Aorta (tissue), 5 donors: Measurements from ENCODE around the gene PEAK1. TPM values are rescaled to one million over a fixed set of nuclear protein-coding genes. Genes with fewer than 3 reads are reported as not detected.

Experiments
- ATAC-seq: fragments of 200-7000 bp; cut with Tn5 transposase; one replicate; pipeline ENCODE4 v1.9.1; 2022; ENCODE audit warnings: moderate library complexity; ENCODE audit not compliant: low FRiP score
- DNase-seq, 2 donors: peaks; one replicate each; pipeline ENCODE4 v3.0.0-alpha.2; 2020
- H3K27ac ChIP-seq, 2 donors: one replicate each; pipeline ENCODE4 v1.5.1; 2013; ENCODE audit warnings: low read length in 2 of 2, mild to moderate bottlenecking in 2 of 2, moderate library complexity in 2 of 2, control low read depth in 1 of 2, inconsistent platforms in 1 of 2, low read depth in 1 of 2
- H3K27me3 ChIP-seq, 2 donors: one replicate each; pipeline ENCODE4 v1.6.1; 2013; ENCODE audit warnings: control low read depth in 1 of 2, low read length in 1 of 2, mild to moderate bottlenecking in 1 of 2, moderate library complexity in 1 of 2; ENCODE audit not compliant: insufficient read depth in 2 of 2, control insufficient read depth in 1 of 2
- H3K36me3 ChIP-seq, 2 donors: one replicate each; pipeline ENCODE4 v1.6.1; 2013; ENCODE audit warnings: control low read depth in 1 of 2, low read length in 1 of 2, mild to moderate bottlenecking in 1 of 2; ENCODE audit not compliant: insufficient read depth in 2 of 2, control insufficient read depth in 1 of 2
- H3K4me1 ChIP-seq, 2 donors: one replicate each; pipeline ENCODE4 v1.6.1; 2013; ENCODE audit warnings: low read length in 2 of 2, control low read depth in 1 of 2, mild to moderate bottlenecking in 1 of 2, moderate library complexity in 1 of 2; ENCODE audit not compliant: insufficient read depth in 2 of 2, control insufficient read depth in 1 of 2
- H3K4me3 ChIP-seq, 2 donors: one replicate each; pipeline ENCODE4 v1.5.1; 2013; ENCODE audit warnings: low read length in 2 of 2, control low read depth in 1 of 2, mild to moderate bottlenecking in 1 of 2
- H3K9me3 ChIP-seq: one replicate; pipeline ENCODE4 v1.6.1; 2013; ENCODE audit warnings: mild to moderate bottlenecking, low read length; ENCODE audit not compliant: control insufficient read depth
- WGBS, 2 donors: extraction: QIAGEN DNeasy Blood & Tissue Kit; methylation state at CpG; one replicate each; pipeline ENCODE4 v1.1.7; 2013; 5-methylcytosine and 5-hydroxymethylcytosine counted together
- intact Hi-C, 2 donors: fragments of 100-400 bp; cut with DNase I; formaldehyde crosslinking; loops; one replicate each; pipeline versions ENCODE4 v1.14.2 to v1.15.0; 2022
- polyA plus RNA-seq, 2 donors: library from polyadenylated mRNA; stranded (reverse); fragments of 200-250 nt; gene quantifications; one replicate each; pipeline ENCODE4 v1.2.3, GENCODE V29; 2013
- total RNA-seq, 2 donors: library from RNA; stranded (reverse); fragmentation: NEBNext Ultra II Directional; extraction: Animal tissue kit (Norgen Biotek cat#: 25700); gene quantifications; one replicate each; pipeline ENCODE4 v1.2.1, GENCODE V29; 2021
- donor health status: healthy with polysubstance abuse.
- donor health status: Bipolar disorder and iron deficiency.
- donor health status: DM: no; HTN: no; CAD: no.
- donor health status: DM: no; HTN: no; CAD: no.
- donor health status: DM: yes; HTN: yes; CAD: no.

The PEAK1 gene
- total and polyA plus RNA-seq, 4 donors, result 8.0 to 105 (median 53.4) TPM

DNA sequence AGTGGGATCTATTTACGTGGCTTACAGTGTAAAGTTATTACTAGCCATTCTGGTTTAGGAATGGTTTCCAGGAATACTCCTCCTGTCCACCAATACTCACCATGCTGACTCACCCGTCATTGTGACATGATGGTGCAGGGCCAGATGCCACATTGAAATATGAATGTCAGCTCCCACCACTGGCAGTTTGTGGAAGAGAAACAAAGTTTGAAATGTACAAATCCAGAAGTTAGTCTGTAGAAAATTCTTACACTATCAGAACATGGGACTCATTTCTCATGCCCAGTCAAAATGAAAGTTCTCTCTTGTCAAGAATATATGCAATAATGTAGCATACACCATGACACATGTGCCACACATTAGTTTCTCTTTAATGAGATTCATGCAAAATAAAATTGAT, 334.6 kb downstream of the PEAK1 start:
- Histone ChIP-seq H3K27ac (no peak overlapping the region), H3K27me3 (no peaks in the 10 kb centered on the region), H3K4me3 (no peak overlapping the region), H3K4me1 (no peaks in the 10 kb centered on the region), H3K9me3 (no peaks in the 10 kb centered on the region), H3K36me3 (no peaks in the 10 kb centered on the region)
- WGBS, 2 donors, result 3 to 4% methylated on average over 2 of the region's 2 CpGs
- DNase-seq, result peak in 1 of 2 donors; percentile 64
- intact Hi-C loops, result loop anchor here in 1 of 2 donors (10.0 kb wide), 1 partner anchor 60 kb away; no protein-coding TSS in a partner anchor
- ATAC-seq, result no peak

GRCh38 chr15:77084436-77084835, 335.5 kb downstream of the PEAK1 start:
- Histone ChIP-seq H3K36me3 (no peaks in the 10 kb centered on the region), H3K4me3 (no peak overlapping the region), H3K27me3 (no peaks in the 10 kb centered on the region), H3K4me1 (no peaks in the 10 kb centered on the region), H3K27ac (peak overlapping the region in 1 of 2 donors; percentile 70), H3K9me3 (no peaks in the 10 kb centered on the region)
- intact Hi-C loops, result loop anchor here in 1 of 2 donors (10.0 kb wide), 1 partner anchor 60 kb away; no protein-coding TSS in a partner anchor
- 91% methylated on average over 8 of the region's 8 CpGs for WGBS, 2 donors
- ATAC-seq (no peak), DNase-seq (no peak)

GRCh38 chr15:77083381-77084160, 336.3 kb downstream of the PEAK1 start:
- ATAC-seq (peak; percentile 91), DNase-seq (peak; percentile 91)
- Histone ChIP-seq H3K36me3 (no peaks in the 10 kb centered on the region), H3K27ac (peak overlapping the region in 1 of 2 donors; percentile 4), H3K27me3 (no peaks in the 10 kb centered on the region), H3K4me3 (no peak overlapping the region), H3K4me1 (no peaks in the 10 kb centered on the region), H3K9me3 (no peaks in the 10 kb centered on the region)
- WGBS, 2 donors, result 9 to 12% methylated on average over 21 of the region's 21 CpGs
- intact Hi-C loops, result loop anchor here in 1 of 2 donors (10.0 kb wide), 1 partner anchor 61 kb away; no protein-coding TSS in a partner anchor

GRCh38 chr15:77081971-77082370, 337.9 kb downstream of the PEAK1 start:
- Histone ChIP-seq H3K4me3 (no peak overlapping the region), H3K9me3 (no peaks in the 10 kb centered on the region), H3K27ac (no peak overlapping the region), H3K36me3 (no peaks in the 10 kb centered on the region), H3K27me3 (no peaks in the 10 kb centered on the region), H3K4me1 (no peaks in the 10 kb centered on the region)
- intact Hi-C loops, result loop anchor here in 1 of 2 donors (10.0 kb wide), 1 partner anchor 63 kb away; no protein-coding TSS in a partner anchor
- DNase-seq, result no peak
- ATAC-seq, result no peak
- WGBS, 2 donors, result 77% methylated on average over 5 of the region's 5 CpGs

DNA sequence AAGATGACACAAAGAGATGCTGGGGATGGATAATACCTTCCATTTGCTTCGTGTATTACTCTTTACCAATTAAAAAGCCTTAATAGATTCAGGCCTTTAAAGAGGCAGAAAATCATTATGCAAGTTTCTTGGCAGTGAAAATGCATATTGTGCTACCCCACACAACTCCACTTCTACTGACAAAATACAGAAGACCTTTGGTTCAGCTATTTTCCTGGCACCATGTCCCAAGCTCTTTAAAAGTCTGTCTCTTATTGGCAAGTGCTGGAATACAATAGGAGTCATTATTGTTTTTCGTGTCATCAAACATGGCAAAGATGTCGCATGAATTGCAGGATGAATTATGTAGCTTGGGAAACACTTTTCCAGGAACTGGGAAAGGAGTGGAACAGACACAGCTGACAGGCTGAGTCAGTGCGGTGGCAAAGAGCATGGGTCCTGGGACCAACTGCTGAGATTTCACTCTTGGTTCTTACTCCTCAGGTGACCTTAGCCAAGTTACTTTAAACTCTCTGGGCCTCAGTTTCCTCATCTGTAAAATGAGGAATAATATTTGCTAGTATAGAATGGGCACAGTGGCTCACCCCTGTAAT, 343.5 kb downstream of the PEAK1 start:
- no peak overlapping the region for H3K4me3 ChIP-seq
- no peak for DNase-seq
- H3K27me3 ChIP-seq, result no peaks in the 10 kb centered on the region
- ATAC-seq, result no peak
- no peaks in the 10 kb centered on the region for H3K4me1 ChIP-seq
- no peaks in the 10 kb centered on the region for H3K36me3 ChIP-seq
- 83% methylated on average over 4 of the region's 4 CpGs for WGBS, 2 donors
- H3K9me3 ChIP-seq, result no peaks in the 10 kb centered on the region
- intact Hi-C loops, result no loop called here
- no peak overlapping the region for H3K27ac ChIP-seq

DNA sequence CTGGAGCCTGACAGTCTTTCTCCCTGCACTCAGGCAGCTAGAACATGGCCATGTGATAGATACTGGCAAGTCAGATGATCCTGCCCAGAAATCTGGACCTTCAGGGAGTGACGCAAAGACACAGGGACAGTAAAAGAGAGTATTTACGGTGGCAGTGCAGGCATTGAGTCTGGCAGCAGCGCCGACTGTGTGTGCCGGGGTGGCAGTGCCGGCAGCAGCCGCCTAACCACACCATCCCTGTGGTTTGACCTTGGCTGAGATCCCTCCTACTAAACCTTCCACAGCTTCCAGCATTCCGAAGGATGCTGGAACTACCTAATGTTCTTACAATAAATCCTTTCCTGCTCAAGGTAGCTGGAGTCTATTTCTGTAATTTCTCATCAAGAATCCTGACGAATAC, 344.4 kb downstream of the PEAK1 start:
- H3K9me3 ChIP-seq, result no peaks in the 10 kb centered on the region
- DNase-seq (no peak), ATAC-seq (no peak)
- no peaks in the 10 kb centered on the region for H3K27me3 ChIP-seq
- no peak overlapping the region for H3K4me3 ChIP-seq
- no peaks in the 10 kb centered on the region for H3K36me3 ChIP-seq
- no peak overlapping the region for H3K27ac ChIP-seq
- intact Hi-C loops, result no loop called here
- H3K4me1 ChIP-seq, result no peaks in the 10 kb centered on the region
- 76 to 77% methylated on average over 9 of the region's 9 CpGs for WGBS, 2 donors

GRCh38 chr15:77074350-77074749, 345.6 kb downstream of the PEAK1 start:
- DNase-seq, result no peak
- H3K27ac ChIP-seq, result no peak overlapping the region
- peaks cover 0 to 3% of the 10 kb centered on the region in 2 donors for H3K4me1 ChIP-seq
- no peak for ATAC-seq
- intact Hi-C loops, result no loop called here
- H3K36me3 ChIP-seq, result no peaks in the 10 kb centered on the region
- H3K4me3 ChIP-seq, result no peak overlapping the region
- 67 to 74% methylated on average over 2 of the region's 2 CpGs for WGBS, 2 donors
- H3K27me3 ChIP-seq, result no peaks in the 10 kb centered on the region
- no peaks in the 10 kb centered on the region for H3K9me3 ChIP-seq

DNA sequence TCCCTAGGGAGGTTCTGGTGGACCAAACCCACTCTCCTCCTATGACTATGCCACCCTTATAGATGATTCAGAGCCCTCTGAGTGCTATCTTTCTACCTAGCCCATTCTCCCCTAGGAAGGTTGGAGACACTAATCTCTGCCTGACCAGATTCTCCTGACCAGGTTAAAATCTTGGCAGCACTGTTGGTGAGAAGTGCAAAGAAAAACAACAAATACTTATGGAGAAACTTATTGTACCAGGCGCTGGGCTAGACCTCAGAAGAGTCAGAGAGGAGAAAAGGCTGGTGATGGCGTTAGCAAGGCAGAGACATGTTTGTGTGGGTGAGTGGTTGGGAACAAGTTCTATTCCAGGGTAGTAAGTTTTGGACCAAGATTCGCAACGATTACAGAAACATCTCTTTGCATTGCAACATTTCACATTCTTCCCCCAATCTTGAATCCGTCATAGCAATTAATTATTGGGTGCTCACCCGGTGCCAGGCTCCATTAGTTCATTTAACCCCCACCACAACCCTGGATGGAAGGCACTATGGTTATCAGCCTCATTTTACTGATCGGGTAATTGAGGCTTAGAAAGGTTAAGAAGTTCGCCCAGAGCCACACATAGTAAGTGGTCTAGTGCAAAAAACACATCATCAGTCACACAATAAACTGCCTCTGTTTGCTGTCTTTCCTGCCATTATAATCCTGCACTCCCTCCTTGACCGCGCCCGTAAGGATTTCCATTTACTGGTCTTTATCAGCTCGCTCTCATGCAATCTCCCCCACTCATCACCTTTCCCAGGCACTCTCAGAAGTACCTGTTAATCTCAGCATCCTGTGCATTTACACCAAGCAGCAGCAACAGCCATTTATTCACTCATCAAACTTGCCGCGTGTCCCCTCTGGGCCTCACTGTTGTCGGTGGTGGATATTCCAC, 348.3 kb downstream of the PEAK1 start:
- 83 to 84% methylated on average over 15 of the region's 15 CpGs for WGBS, 2 donors
- DNase-seq, result no peak
- H3K36me3 ChIP-seq, result no peaks in the 10 kb centered on the region
- intact Hi-C loops, result loop anchor here in 1 of 2 donors (1.0 kb wide), 1 partner anchor 74 kb away; no protein-coding TSS in a partner anchor
- H3K27me3 ChIP-seq, result no peaks in the 10 kb centered on the region
- peak; percentile 16 for ATAC-seq
- no peaks in the 10 kb centered on the region for H3K9me3 ChIP-seq
- no peak overlapping the region for H3K4me3 ChIP-seq
- H3K27ac ChIP-seq, result peak overlapping the region in 1 of 2 donors; percentile 6
- H3K4me1 ChIP-seq, result peaks cover 5 to 6% of the 10 kb centered on the region in 2 donors
